ENCODE measurements around the gene RPL6.

The RPL6 gene

GRCh38 chr12:112421363-112421762 is 12.0 kb upstream of the RPL6 start:
- no peak overlapping the region for H3K27ac ChIP-seq
- no peaks in the 10 kb centered on the region for H3K36me3 ChIP-seq (ENCODE audit: control insufficient read depth, insufficient read depth, low read length)
- H3K79me2 ChIP-seq: peaks cover 28% of the 10 kb centered on the region
- no peaks in the 10 kb centered on the region for H3K9me3 ChIP-seq (ENCODE audit: control insufficient read depth, low read length)
- H3K9ac ChIP-seq: no peak overlapping the region
- H2AFZ ChIP-seq: no peak overlapping the region
- H3K4me1 ChIP-seq: peaks cover 3% of the 10 kb centered on the region
- TF ChIP-seq CTCF (IDR thresholded peaks at IDR 0.05): no peak
- no peak overlapping the region for H3K4me2 ChIP-seq (ENCODE audit: low read length)
- no peaks in the 10 kb centered on the region for H3K27me3 ChIP-seq (ENCODE audit: control insufficient read depth, insufficient read depth, low read length)
- H3K4me3 ChIP-seq (ENCODE audit: low read depth, low read length): no peak overlapping the region

DNA sequence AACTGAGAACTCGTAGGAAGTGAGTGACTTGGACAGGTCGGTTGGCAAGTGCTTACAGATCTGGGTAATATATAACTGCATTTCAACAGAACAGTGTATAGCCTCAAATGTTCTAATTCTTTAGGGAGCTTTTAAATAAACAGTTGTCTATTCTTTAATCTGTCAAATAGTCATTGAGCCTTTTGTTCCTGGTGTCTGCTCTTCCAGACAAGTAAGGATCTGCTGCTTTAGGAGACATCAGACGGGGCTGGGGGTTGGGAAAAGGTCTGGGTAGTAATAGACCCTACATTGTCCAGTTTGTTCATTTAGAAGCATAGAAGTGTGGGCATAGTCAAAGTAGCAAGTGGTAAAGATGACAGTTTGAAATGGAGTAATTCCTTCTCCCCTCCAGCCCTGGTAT is 11.3 kb upstream of the RPL6 start:
- H3K4me3 ChIP-seq (ENCODE audit: low read depth, low read length): no peak overlapping the region
- no peaks in the 10 kb centered on the region for H3K36me3 ChIP-seq (ENCODE audit: control insufficient read depth, insufficient read depth, low read length)
- H3K4me2 ChIP-seq (ENCODE audit: low read length): no peak overlapping the region
- no peak overlapping the region for H2AFZ ChIP-seq
- no peak for TF ChIP-seq CTCF (IDR thresholded peaks at IDR 0.05)
- H3K27ac ChIP-seq: no peak overlapping the region
- no peak overlapping the region for H3K9ac ChIP-seq
- H3K9me3 ChIP-seq (ENCODE audit: control insufficient read depth, low read length): no peaks in the 10 kb centered on the region
- peaks cover 3% of the 10 kb centered on the region for H3K4me1 ChIP-seq
- H3K79me2 ChIP-seq: peaks cover 25% of the 10 kb centered on the region
- no peaks in the 10 kb centered on the region for H3K27me3 ChIP-seq (ENCODE audit: control insufficient read depth, insufficient read depth, low read length)

DNA sequence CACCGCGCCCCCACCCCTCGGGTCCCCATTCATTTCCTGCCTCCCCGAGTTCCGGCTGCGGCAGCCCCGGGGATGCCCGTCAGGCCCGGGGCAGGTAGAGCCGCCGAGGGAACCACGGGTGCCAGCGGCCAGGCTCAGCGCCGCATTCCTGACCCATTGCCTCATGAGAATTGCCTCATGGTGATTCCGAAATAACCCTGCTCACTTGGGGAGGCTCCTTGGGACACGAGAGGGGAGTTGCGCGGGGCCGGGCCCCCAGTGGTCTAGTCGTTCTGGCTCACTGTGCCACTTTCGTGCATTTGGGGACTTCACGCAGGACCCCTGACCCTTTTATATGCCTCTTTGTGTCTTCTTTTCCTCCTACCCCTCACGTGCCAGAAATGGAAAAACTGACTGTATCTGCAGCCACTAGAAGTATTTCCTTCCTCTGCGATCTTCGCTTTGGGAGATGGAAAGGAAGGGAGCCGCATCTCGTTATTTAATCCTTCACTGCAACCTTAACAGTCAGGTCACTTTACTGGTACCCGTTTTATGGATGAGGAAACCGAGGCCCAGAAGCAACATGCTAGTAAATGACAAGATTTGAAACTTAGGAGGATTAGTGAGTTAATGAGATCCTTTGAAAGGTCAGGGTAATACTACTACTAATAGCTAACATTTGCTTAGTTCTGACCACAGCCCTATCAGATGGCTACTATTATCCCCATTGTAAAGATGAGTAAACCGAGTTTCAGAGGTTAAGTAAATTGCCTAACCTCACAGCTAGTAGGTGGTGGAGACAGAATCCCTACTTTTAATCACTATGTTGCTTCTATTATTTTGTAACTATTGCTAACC is 10.1 kb upstream of the RPL6 start:
- no peak for TF ChIP-seq CTCF (IDR thresholded peaks at IDR 0.05)
- Histone ChIP-seq H3K4me3 (ENCODE audit: low read depth, low read length) (peak overlapping the region; percentile 97), H3K4me1 (peaks cover 3% of the 10 kb centered on the region), H3K36me3 (ENCODE audit: control insufficient read depth, insufficient read depth, low read length) (no peaks in the 10 kb centered on the region), H3K27ac (peak overlapping the region; percentile 68), H3K27me3 (ENCODE audit: control insufficient read depth, insufficient read depth, low read length) (no peaks in the 10 kb centered on the region), H2AFZ (peak overlapping the region; percentile 91), H3K4me2 (ENCODE audit: low read length) (peak overlapping the region; percentile 99), H3K79me2 (peaks cover 22% of the 10 kb centered on the region), H3K9me3 (ENCODE audit: control insufficient read depth, low read length) (no peaks in the 10 kb centered on the region), H3K9ac (peak overlapping the region; percentile 70)

DNA sequence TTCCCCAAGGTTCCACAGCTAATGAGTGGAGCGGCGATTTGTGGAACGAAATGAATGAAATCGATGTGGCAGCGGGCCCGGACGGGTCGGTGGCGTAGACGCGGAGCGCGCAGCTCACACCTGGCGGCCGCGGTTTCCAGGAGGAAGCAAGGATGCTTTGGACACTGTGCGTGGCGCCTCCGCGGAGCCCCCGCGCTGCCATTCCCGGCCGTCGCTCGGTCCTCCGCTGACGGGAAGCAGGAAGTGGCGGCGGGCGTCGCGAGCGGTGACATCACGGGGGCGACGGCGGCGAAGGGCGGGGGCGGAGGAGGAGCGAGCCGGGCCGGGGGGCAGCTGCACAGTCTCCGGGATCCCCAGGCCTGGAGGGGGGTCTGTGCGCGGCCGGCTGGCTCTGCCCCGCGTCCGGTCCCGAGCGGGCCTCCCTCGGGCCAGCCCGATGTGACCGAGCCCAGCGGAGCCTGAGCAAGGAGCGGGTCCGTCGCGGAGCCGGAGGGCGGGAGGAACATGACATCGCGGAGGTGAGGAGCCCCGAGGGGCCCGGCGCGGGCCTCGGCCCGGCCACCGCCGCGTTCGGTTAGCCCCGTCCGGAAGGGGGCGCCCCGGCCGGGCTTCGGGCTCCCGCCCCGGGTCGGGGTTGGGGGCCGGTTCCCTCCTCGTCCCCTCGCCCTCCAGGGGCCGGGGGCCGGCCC is 9.3 kb upstream of the RPL6 start, which contains the start of gene PTPN11:
Gene PTPN11, plus strand, starts transcription at position 340 of the 689 bp plus-strand sequence. Its CDS starts 165 bp downstream, at position 505.
- Histone ChIP-seq H3K79me2 (peaks cover 17% of the 10 kb centered on the region), H3K27ac (peak within 1 kb of the TSS; percentile 68), H3K27me3 (ENCODE audit: control insufficient read depth, insufficient read depth, low read length) (no peaks in the 10 kb centered on the region), H3K4me3 (ENCODE audit: low read depth, low read length) (peak within 1 kb of the TSS; percentile 97), H2AFZ (peak within 1 kb of the TSS; percentile 91), H3K9ac (peak within 1 kb of the TSS; percentile 70), H3K36me3 (ENCODE audit: control insufficient read depth, insufficient read depth, low read length) (no peaks in the 10 kb centered on the region), H3K9me3 (ENCODE audit: control insufficient read depth, low read length) (no peaks in the 10 kb centered on the region), H3K4me2 (ENCODE audit: low read length) (peak within 1 kb of the TSS; percentile 99), H3K4me1 (peaks cover 3% of the 10 kb centered on the region)
- peak; percentile 25 for TF ChIP-seq CTCF (IDR thresholded peaks at IDR 0.05)
